Right lobe of liver (tissue), 6 donors: ENCODE results near the gene JUND. TPM values are rescaled to one million over a fixed set of nuclear protein-coding genes. Genes with fewer than 3 reads are reported as not detected.

ENCODE experiments used
- ATAC-seq, 4 donors: fragments of 200-7000 bp; cut with Tn5 transposase; one replicate each; pipeline ENCODE4 v1.9.1; 2020; ENCODE audit warnings: mild to moderate bottlenecking in 4 of 4, moderate library complexity in 4 of 4
- DNase-seq, 3 donors: peaks; one replicate each; pipeline ENCODE4 v3.0.0-alpha.2; 2020
- H3K27ac ChIP-seq, 3 donors: fragments of 200-600 bp; one replicate each; pipeline ENCODE4 v1.8.0; 2022
- H3K27me3 ChIP-seq, 2 donors: fragments of 200-600 bp; one replicate each; pipeline ENCODE4 v1.8.0; 2022
- H3K36me3 ChIP-seq, 4 donors: fragments of 200-600 bp; sonication (generic) in 1 of 4; one replicate each; pipeline versions ENCODE4 v1.5.1 to v1.8.0; 2017 to 2022; ENCODE audit warnings: control low read depth in 1 of 4
- H3K4me1 ChIP-seq, 4 donors: fragments of 200-600 bp; sonication (generic) in 1 of 4; one replicate each; pipeline versions ENCODE4 v1.5.1 to v1.8.0; 2017 to 2022; ENCODE audit warnings: control low read depth in 1 of 4
- H3K4me3 ChIP-seq, 3 donors: fragments of 200-600 bp; one replicate each; pipeline ENCODE4 v1.8.0; 2022
- H3K9me3 ChIP-seq, 4 donors: fragments of 200-600 bp; sonication (generic) in 1 of 4; one replicate each; pipeline versions ENCODE4 v1.5.1 to v1.8.0; 2017 to 2022; ENCODE audit warnings: control low read depth in 1 of 4
- POLR2A ChIP-seq: fragments of 450-650 bp; IDR thresholded peaks from one replicate; pipeline ENCODE4 v1.6.1; 2017; ENCODE audit warnings: antibody characterized with exemption, mild to moderate bottlenecking
- WGBS: methylation state at CpG from one replicate; pipeline ENCODE4 v1.1.6; 2018; ENCODE audit warnings: low coverage, low lambda C conversion rate; ENCODE audit not compliant: insufficient coverage; ENCODE audit errors: missing lambda C conversion rate; 5-methylcytosine and 5-hydroxymethylcytosine counted together
- intact Hi-C, 2 donors: fragments of 100-400 bp; cut with DNase I; formaldehyde crosslinking; loops; one replicate each; pipeline versions ENCODE4 v1.11.2 to v1.14.1; 2022
- total RNA-seq, 6 experiments: library from RNA; depleted of rRNA in 2 of 6; stranded (reverse); fragments of >200 nt in 2 of 6; fragmentation: NEBNext Ultra II Directional in 3 of 6; extraction: Animal tissue kit (Norgen Biotek cat#: 25700) in 3 of 6; gene quantifications; one replicate each; pipeline versions ENCODE4 v1.1.0 to v1.2.4, GENCODE V29; 2016 to 2023
- TF ChIP-seq, protein P1 (sequence below), 4 donors: fragments of 200-600 bp in 3 of 4; fragments of 450-650 bp in 1 of 4; IDR thresholded peaks; one replicate each; pipeline versions ENCODE4 v1.5.1 to v1.8.0; 2016 to 2022; ENCODE audit warnings: antibody characterized with exemption in 4 of 4, mild to moderate bottlenecking in 2 of 4
- donor health status: DM: no; HTN: yes; CAD: no.
- donor health status: DM: no; HTN: no; CAD: no.
- donor health status: DM: no; HTN: no; CAD: no.
- donor health status: DM: no; HTN: yes; CAD: no.
- donor health status: DM: no; HTN: yes; CAD: no.

Gene JUND
- total RNA-seq, 6 experiments from 2014 or later: 29.3 to 188 (median 134) TPM

DNA sequence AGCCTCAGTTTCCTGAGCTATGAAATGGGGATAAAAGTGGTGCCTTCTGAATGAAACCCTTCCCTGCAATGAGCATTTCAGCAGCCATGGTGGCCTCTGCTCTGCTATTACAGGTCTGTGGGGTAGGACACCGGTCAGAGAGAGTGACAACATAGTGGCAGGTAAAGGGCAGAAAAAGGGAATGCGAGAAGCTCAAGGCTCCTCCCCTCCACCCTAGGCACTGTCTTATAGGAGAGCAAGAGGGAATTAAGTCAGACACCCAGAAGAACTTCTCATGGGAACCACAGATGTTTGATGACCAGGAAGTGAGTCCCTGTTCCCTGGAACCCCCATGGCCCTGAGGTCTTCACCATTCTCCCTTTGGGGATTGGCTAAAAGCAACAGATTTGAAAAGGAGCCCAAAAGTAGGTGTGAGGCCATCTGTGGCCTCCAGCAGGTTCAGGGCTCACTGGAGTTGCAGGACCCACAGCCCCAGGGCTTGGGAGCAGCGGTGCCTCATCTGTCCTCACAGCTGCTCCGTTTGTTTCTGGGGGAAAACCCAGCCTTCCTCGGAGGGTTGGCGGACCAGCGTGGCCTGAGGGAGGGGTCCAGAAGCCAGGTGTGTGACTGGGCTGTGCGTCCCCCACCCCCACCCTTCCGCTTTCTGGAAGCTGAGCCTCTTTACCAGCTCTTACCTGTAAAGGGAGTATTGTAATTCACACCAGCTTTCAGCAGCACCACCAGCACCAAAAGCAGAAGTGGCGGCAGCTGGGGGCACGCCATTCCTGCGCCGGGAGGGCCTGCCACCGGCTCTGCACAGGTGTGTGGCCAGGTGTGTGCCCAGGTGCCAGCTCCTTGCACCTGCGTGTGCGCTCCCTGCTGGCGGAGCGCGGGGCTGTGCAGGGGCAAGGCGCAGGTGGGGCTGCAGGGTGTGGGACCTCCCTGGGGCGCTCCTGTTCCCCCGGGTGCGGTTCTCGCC, 26.6 kb downstream of the JUND start:
- Histone ChIP-seq H3K36me3 (no peaks in the 10 kb centered on the region), H3K4me3 (no peak overlapping the region), H3K9me3 (no peaks in the 10 kb centered on the region), H3K27me3 (no peaks in the 10 kb centered on the region), H3K4me1 (no peaks in the 10 kb centered on the region), H3K27ac (no peak overlapping the region)
- TF ChIP-seq, protein P1, sequence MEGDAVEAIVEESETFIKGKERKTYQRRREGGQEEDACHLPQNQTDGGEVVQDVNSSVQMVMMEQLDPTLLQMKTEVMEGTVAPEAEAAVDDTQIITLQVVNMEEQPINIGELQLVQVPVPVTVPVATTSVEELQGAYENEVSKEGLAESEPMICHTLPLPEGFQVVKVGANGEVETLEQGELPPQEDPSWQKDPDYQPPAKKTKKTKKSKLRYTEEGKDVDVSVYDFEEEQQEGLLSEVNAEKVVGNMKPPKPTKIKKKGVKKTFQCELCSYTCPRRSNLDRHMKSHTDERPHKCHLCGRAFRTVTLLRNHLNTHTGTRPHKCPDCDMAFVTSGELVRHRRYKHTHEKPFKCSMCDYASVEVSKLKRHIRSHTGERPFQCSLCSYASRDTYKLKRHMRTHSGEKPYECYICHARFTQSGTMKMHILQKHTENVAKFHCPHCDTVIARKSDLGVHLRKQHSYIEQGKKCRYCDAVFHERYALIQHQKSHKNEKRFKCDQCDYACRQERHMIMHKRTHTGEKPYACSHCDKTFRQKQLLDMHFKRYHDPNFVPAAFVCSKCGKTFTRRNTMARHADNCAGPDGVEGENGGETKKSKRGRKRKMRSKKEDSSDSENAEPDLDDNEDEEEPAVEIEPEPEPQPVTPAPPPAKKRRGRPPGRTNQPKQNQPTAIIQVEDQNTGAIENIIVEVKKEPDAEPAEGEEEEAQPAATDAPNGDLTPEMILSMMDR (IDR thresholded peaks at IDR 0.05): peak in 1 of 4 donors; percentile 6
- TF ChIP-seq POLR2A: no peak
- WGBS: 28% methylated on average over 3 of the region's 24 CpGs
- intact Hi-C loops: loop anchor here in 1 of 2 donors (5.0 kb wide), 1 partner anchor 43 kb away; no protein-coding TSS in a partner anchor
- ATAC-seq (peak in 1 of 4 donors; percentile 12), DNase-seq (no peak)

DNA sequence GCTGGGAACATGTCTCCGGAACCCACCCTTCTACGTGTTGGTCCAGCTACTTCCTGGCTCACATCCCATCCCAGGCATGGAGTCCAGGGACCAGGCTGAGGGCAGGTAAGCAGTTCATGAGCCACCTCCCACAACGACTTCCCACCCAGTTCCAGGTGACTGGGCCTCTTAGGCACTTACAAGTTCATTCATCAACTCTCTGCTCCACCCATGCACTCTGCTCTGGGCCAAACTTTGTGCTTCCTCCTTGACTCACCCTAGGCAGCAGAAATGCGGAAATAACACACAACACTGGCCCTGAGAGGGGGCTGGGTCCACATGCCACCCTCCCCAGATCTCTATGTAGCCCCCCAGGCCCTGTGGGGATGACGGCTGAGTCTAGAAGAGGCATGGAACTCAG, 27.7 kb downstream of the JUND start:
- DNase-seq (no peak), ATAC-seq (peak in 2 of 4 donors; percentile 9 to 40)
- TF ChIP-seq, protein P1 (IDR thresholded peaks at IDR 0.05): no peak
- TF ChIP-seq POLR2A: no peak
- Histone ChIP-seq H3K4me1 (no peaks in the 10 kb centered on the region), H3K9me3 (no peaks in the 10 kb centered on the region), H3K27me3 (no peaks in the 10 kb centered on the region), H3K4me3 (no peak overlapping the region), H3K27ac (no peak overlapping the region), H3K36me3 (no peaks in the 10 kb centered on the region)
- intact Hi-C loops: loop anchor here in 1 of 2 donors (5.0 kb wide), 1 partner anchor 41 kb away; no protein-coding TSS in a partner anchor
- WGBS: 71% methylated on average over 1 of the region's 5 CpGs

DNA sequence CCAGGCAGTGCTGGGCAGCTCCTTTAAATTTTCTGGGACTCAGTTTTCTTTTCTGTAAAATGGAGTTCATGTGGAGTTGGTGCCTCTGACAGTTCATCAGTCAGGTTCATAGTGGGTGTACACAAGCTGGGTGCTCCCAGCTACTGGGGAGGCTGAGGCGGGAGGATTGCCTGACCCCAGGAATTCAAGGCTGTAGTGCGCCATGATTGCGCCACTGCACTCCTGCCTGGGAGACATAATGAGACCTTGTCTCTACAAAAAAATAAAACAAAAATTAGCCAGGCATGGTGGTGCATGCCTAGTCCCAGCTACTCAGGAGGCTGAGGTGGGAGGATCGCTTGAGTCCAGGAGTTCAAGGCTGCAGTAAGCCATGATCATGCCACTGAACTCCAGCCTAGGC, 28.3 kb downstream of the JUND start:
- H3K4me1 ChIP-seq: no peaks in the 10 kb centered on the region
- H3K36me3 ChIP-seq: no peaks in the 10 kb centered on the region
- no peak overlapping the region for H3K27ac ChIP-seq
- H3K4me3 ChIP-seq: no peak overlapping the region
- ATAC-seq (no peak), DNase-seq (no peak)
- no peak for TF ChIP-seq POLR2A
- TF ChIP-seq, protein P1 (IDR thresholded peaks at IDR 0.05): no peak
- 88% methylated on average over 1 of the region's 4 CpGs for WGBS
- intact Hi-C loops: loop anchor here in 1 of 2 donors (5.0 kb wide), 1 partner anchor 41 kb away; no protein-coding TSS in a partner anchor
- no peaks in the 10 kb centered on the region for H3K27me3 ChIP-seq
- no peaks in the 10 kb centered on the region for H3K9me3 ChIP-seq

DNA sequence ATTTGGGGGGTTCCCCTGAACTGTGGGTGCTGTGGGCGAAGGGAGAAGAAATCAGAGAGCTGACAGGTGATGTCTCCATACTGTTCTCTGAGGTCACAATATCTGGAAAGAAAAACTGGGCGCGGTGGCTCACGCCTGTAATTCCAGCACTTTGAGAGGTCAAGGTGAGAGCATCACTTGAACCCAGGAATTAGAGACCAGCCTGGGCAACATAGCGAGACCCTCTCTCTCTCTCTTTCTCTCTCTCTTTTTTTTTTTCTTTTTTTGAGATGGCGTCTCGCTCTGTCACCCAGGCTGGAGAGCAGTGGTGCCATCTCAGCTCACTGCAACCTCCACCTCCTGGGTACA, 29.1 kb downstream of the JUND start:
- H3K9me3 ChIP-seq: no peaks in the 10 kb centered on the region
- no peak for ATAC-seq
- WGBS: 50% methylated on average over 7 of the region's 7 CpGs

More for the DNA sequence above, 29.1 kb downstream of the JUND start:
- DNase-seq: no peak
- no peak for TF ChIP-seq POLR2A
- Histone ChIP-seq H3K27ac (no peak overlapping the region), H3K4me3 (no peak overlapping the region), H3K4me1 (no peaks in the 10 kb centered on the region), H3K36me3 (no peaks in the 10 kb centered on the region), H3K27me3 (no peaks in the 10 kb centered on the region)
- intact Hi-C loops: loop anchor here in 1 of 2 donors (5.0 kb wide), 1 partner anchor 40 kb away; no protein-coding TSS in a partner anchor
